A549 (cell line): ENCODE results near the gene ATP10D. TPM values are rescaled to one million over a fixed set of nuclear protein-coding genes. Genes with fewer than 3 reads are reported as not detected.
"Not testable (repeated sequence)": the region's sequence is repeated elsewhere in the genome, so short reads cannot be mapped to it uniquely, and the experiment has no call there.

Source experiments
- ATAC-seq, 2 experiments: fragments of 200-7000 bp in 1 of 2; fragments of >200 bp in 1 of 2; cut with Nextera tagmentation in 1 of 2; cut with Tn5 transposase in 1 of 2; 3 replicates each; pipeline versions ENCODE4 v1.8.0 to v1.9.1; 2018 to 2020; ENCODE audit warnings: mild to moderate bottlenecking in 1 of 2, moderate library complexity in 1 of 2
- CTCF ChIA-PET: fragments of 300-600 bp; sonication (Branson Sonifier 250); formaldehyde crosslinking; extraction: SDS; loops from one replicate; lab custom pipeline; 2021; ENCODE audit warnings: antibody characterized with exemption, inconsistent platforms; lab: Yijun Ruan, JAX
- POLR2A ChIA-PET: fragments of 350-600 bp; formaldehyde crosslinking; extraction: SDS; loops from one replicate; lab custom pipeline; 2021; ENCODE audit warnings: antibody characterized with exemption, inconsistent platforms; lab: Yijun Ruan, JAX
- DNase-seq, 2 experiments: peaks; one replicate each; pipeline versions ENCODE4 v3.0.0 to v3.0.0-alpha.2; 2011 to 2016; ENCODE audit warnings: low read depth in 1 of 2, low spot score in 1 of 2
- FAIRE-seq: peaks from 2 replicates; lab custom pipeline; 2011; peaks lifted over from hg19 to GRCh38; lab: Jason Lieb, UNC
- H3K27ac ChIP-seq, 2 experiments: fragments of >200 bp; sonication (Bioruptor Twin); formaldehyde crosslinking; 3 replicates each; pipeline ENCODE4 v1.5.1; 2016 to 2017
- H3K4me1 ChIP-seq: fragments of >200 bp; sonication (Bioruptor Twin); formaldehyde crosslinking; 3 replicates; pipeline ENCODE4 v1.6.1; 2016
- H3K4me2 ChIP-seq: fragments of >200 bp; sonication (Bioruptor Twin); formaldehyde crosslinking; 3 replicates; pipeline ENCODE4 v1.6.1; 2016
- H3K4me3 ChIP-seq: fragments of >200 bp; sonication (Bioruptor Twin); formaldehyde crosslinking; 3 replicates; pipeline ENCODE4 v1.5.1; 2016
- H3K9me3 ChIP-seq: fragments of >200 bp; sonication (Bioruptor Twin); formaldehyde crosslinking; 3 replicates; pipeline ENCODE4 v1.6.1; 2016
- BHLHE40 ChIP-seq: IDR thresholded peaks from 2 replicates; pipeline ENCODE4 v1.6.1; 2012; ENCODE audit warnings: low read depth, low read length, inconsistent platforms
- CBX2 ChIP-seq: fragments of 200-600 bp; sonication (generic); IDR thresholded peaks from 2 replicates; pipeline ENCODE4 v1.6.1; 2016; ENCODE audit warnings: low read depth, mild to moderate bottlenecking, borderline replicate concordance
- EHMT2 ChIP-seq: fragments of 200-600 bp; sonication (generic); IDR thresholded peaks from 2 replicates; pipeline ENCODE4 v1.6.1; 2016; ENCODE audit warnings: antibody characterized with exemption, low read depth, mild to moderate bottlenecking, moderate library complexity
- ELK1 ChIP-seq: fragments of 150-350 bp; IDR thresholded peaks from 2 replicates; pipeline ENCODE4 v1.6.1; 2014; ENCODE audit warnings: low read depth, mild to moderate bottlenecking, low read length
- EP300 ChIP-seq, 2 experiments: fragments of >200 bp; sonication (Bioruptor Twin); formaldehyde crosslinking; IDR thresholded peaks; 2 replicates in 1 of 2; 3 replicates in 1 of 2; pipeline ENCODE4 v1.6.1; 2016 to 2017
- FOSL2 ChIP-seq, 2 experiments: fragments of 450-650 bp in 1 of 2; fragments of >200 bp in 1 of 2; sonication (Bioruptor Twin) in 1 of 2; formaldehyde crosslinking; IDR thresholded peaks; 2 replicates each; pipeline versions ENCODE4 v1.5.0 to v1.6.1; 2016 to 2020; ENCODE audit warnings: mild to moderate bottlenecking in 1 of 2, moderate library complexity in 1 of 2
- GATA3 ChIP-seq: IDR thresholded peaks from 2 replicates; pipeline ENCODE4 v1.6.1; 2012; ENCODE audit warnings: borderline replicate concordance
- HDAC2 ChIP-seq: fragments of 200-600 bp; sonication (generic); IDR thresholded peaks from 2 replicates; pipeline ENCODE4 v1.6.1; 2016
- HMGXB4 ChIP-seq: fragments of 250-450 bp; sonication (Bioruptor Pico); IDR thresholded peaks from 2 replicates; pipeline ENCODE4 v1.5.0; 2021; ENCODE audit warnings: mild to moderate bottlenecking, moderate library complexity, borderline replicate concordance
- HOXB13 ChIP-seq: fragments of 250-450 bp; sonication (Bioruptor Pico); IDR thresholded peaks from 2 replicates; pipeline ENCODE4 v1.5.0; 2020; ENCODE audit warnings: low read depth, mild to moderate bottlenecking, moderate library complexity
- HOXB5 ChIP-seq: fragments of 250-450 bp; sonication (Bioruptor Pico); IDR thresholded peaks from 2 replicates; pipeline ENCODE4 v1.5.0; 2020; ENCODE audit warnings: mild to moderate bottlenecking, moderate library complexity
- JUN ChIP-seq, 2 experiments: fragments of >200 bp; sonication (Bioruptor Twin); formaldehyde crosslinking; IDR thresholded peaks; 2 replicates in 1 of 2; 3 replicates in 1 of 2; pipeline ENCODE4 v1.6.1; 2016 to 2017
- JUNB ChIP-seq: fragments of >200 bp; sonication (Bioruptor Twin); formaldehyde crosslinking; IDR thresholded peaks from 2 replicates; pipeline ENCODE4 v1.6.1; 2016
- MAZ ChIP-seq: fragments of 150-350 bp; IDR thresholded peaks from 2 replicates; pipeline ENCODE4 v1.6.1; 2014; ENCODE audit warnings: antibody characterized with exemption, low read depth, low read length, borderline replicate concordance
- NPAS2 ChIP-seq: fragments of 250-450 bp; sonication (Bioruptor Pico); IDR thresholded peaks from 2 replicates; pipeline ENCODE4 v1.8.0; 2022; ENCODE audit warnings: mild to moderate bottlenecking, moderate library complexity, borderline replicate concordance
- POLR2AphosphoS2 ChIP-seq: conservative IDR thresholded peaks from 2 replicates; pipeline ENCODE4 v1.6.1; 2012; ENCODE audit warnings: low read length, improper control_type of control experiment, inconsistent platforms
- RCOR1 ChIP-seq: fragments of 150-350 bp; IDR thresholded peaks from 2 replicates; pipeline ENCODE4 v1.6.1; 2014; ENCODE audit warnings: antibody characterized with exemption, low read length, low read depth
- RNF2 ChIP-seq: fragments of 200-600 bp; sonication (generic); IDR thresholded peaks from 2 replicates; pipeline ENCODE4 v1.6.1; 2016; ENCODE audit warnings: low read depth, mild to moderate bottlenecking, antibody characterized with exemption, moderate library complexity, borderline replicate concordance
- SMC3 ChIP-seq: fragments of >200 bp; sonication (Bioruptor Twin); formaldehyde crosslinking; IDR thresholded peaks from 3 replicates; pipeline ENCODE4 v1.6.1; 2018; ENCODE audit warnings: inconsistent platforms
- SREBF2 ChIP-seq: fragments of 450-650 bp; IDR thresholded peaks from 2 replicates; pipeline ENCODE4 v1.6.1; 2014; ENCODE audit warnings: mild to moderate bottlenecking, moderate library complexity
- TP53 ChIP-seq: fragments of 250-450 bp; sonication (Bioruptor Pico); IDR thresholded peaks from 2 replicates; pipeline ENCODE4 v1.5.0; 2021; ENCODE audit warnings: mild to moderate bottlenecking, moderate library complexity
- ZC3H11A ChIP-seq: fragments of 450-650 bp; IDR thresholded peaks from 2 replicates; pipeline ENCODE4 v1.6.1; 2014; ENCODE audit warnings: antibody characterized with exemption, mild to moderate bottlenecking
- ZFP36 ChIP-seq: fragments of 450-650 bp; IDR thresholded peaks from 2 replicates; pipeline ENCODE4 v1.6.1; 2014; ENCODE audit warnings: borderline replicate concordance; ENCODE audit not compliant: partially characterized antibody
- ZSCAN20 ChIP-seq: fragments of 250-450 bp; sonication (Bioruptor Pico); IDR thresholded peaks from 2 replicates; pipeline ENCODE4 v1.8.0; 2022; ENCODE audit warnings: mild to moderate bottlenecking, moderate library complexity
- WGBS: methylation state at CpG from one replicate; pipeline ENCODE4 v1.1.6; 2017; ENCODE audit errors: missing lambda C conversion rate; 5-methylcytosine and 5-hydroxymethylcytosine counted together
- polyA plus RNA-seq, 4 experiments: library from polyadenylated mRNA; depleted of rRNA in 3 of 4; stranded (reverse); fragments of >200 nt; fragmentation: RNase III in 1 of 4; extraction: RNeasy Plus Mini Kit Qiagen cat#74134 plus additional on column Dnase treatment in 1 of 4; gene quantifications; 2 replicates in 3 of 4; 3 replicates in 1 of 4; pipeline ENCODE4 v1.2.3, GENCODE V29; 2011 to 2017
- TF ChIP-seq, protein P1 (sequence below): fragments of >200 bp; sonication (Bioruptor Twin); formaldehyde crosslinking; IDR thresholded peaks from 2 replicates; pipeline ENCODE4 v1.6.1; 2016
- TF ChIP-seq, protein P2 (sequence below): fragments of >200 bp; sonication (Bioruptor Twin); formaldehyde crosslinking; IDR thresholded peaks from 3 replicates; pipeline ENCODE4 v1.6.1; 2016

The ATP10D gene
- polyA plus RNA-seq, 2 of the 4 experiments (the other 2 are of a cell fraction): 2.7 to 6.8 TPM

DNA sequence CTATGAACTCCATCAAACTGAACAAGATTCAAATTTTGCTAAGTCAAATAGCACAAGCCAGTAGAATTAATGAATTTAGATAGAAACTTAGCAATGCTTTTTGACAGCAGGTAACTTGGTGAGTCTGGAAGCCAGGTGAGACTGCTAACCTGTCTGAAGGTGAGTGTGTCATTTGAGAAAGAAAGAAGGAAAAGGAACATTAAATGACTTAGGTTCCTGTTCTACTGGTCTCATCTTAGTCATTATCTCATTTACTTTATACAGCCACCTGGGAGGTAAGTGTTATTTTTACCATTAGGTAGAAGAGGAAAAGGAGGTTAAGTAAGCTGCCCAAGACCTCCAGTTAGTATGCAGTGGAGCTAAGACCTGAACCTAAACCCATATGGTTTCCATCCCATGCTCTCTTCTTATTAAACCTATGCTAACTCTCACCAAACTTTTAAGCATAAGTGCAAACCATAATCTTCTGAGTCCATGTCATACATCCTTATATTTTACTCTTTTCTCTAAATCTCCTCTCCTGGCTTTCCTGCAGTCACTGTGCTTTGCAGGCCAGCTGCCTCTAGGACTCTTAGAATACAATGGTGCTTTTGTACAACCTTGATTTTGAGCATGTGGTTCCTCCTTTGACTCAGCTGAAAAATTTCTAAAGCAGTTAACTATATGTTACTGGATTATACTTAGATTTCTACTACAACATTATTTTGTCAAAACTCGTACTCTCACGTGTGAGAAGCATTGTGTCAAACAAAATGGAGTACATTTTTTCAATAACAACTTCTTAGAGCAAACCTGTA lies 68.5 kb downstream of the ATP10D start:
- ChIA-PET POLR2A (no interaction called here), CTCF (interaction anchor here (1.9 kb wide), 1 partner anchor 10 kb away, joined by 7 read pairs; no protein-coding TSS in a partner anchor)
- ATAC-seq: no peak
- no peak overlapping the region for H3K4me2 ChIP-seq
- no peak overlapping the region for H3K27ac ChIP-seq
- no peak for DNase-seq
- H3K4me3 ChIP-seq: no peak overlapping the region
- TF ChIP-seq ELK1 (no peak), RCOR1 (no peak), JUNB (no peak), BHLHE40 (no peak), FOSL2 (IDR thresholded peaks at IDR 0.05) (no peak), FOSL2 (CRISPR knock-in tag; IDR thresholded peaks at IDR 0.05) (no peak), ZSCAN20 (CRISPR knock-in tag) (no peak), RNF2 (no peak), ZFP36 (no peak), CBX2 (no peak), TP53 (CRISPR knock-in tag) (no peak), ZC3H11A (no peak)
- H3K9me3 ChIP-seq: no peaks in the 10 kb centered on the region
- no peak for FAIRE-seq
- H3K4me1 ChIP-seq: no peaks in the 10 kb centered on the region
- 73% methylated on average over 2 of the region's 2 CpGs for WGBS

GRCh38 chr4:47555920-47556319 lies 70.8 kb downstream of the ATP10D start:
- POLR2A ChIA-PET, H3K4me1 ChIP-seq, H3K4me3 ChIP-seq, DNase-seq, H3K27ac ChIP-seq, ATAC-seq, H3K9me3 ChIP-seq, FAIRE-seq, H3K4me2 ChIP-seq: not testable (repeated sequence)
- 74% methylated on average over 3 of the region's 3 CpGs for WGBS
- CTCF ChIA-PET: interaction anchor here (1.4 kb wide), 1 partner anchor 8 kb away, joined by 9 read pairs; no protein-coding TSS in a partner anchor

DNA sequence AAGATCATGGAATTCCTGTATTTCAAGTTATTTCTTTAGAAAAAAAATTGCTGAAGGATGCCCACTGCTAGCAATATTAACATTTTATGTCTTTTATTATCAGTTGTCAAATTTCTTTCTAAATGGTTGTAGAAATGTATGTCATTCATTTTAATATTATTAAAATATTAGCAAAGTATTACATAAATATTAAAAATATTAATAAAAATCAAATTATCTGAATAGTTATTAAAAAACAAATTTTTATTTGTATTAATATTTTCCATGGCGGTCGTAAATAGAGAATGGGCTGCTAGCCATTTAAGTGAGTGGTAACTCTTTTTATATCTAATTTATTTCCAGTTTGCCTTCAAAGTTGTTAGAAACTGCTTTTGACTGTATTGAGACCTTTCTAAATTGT lies 72.2 kb downstream of the ATP10D start:
- no peaks in the 10 kb centered on the region for H3K4me1 ChIP-seq
- 88% methylated on average over 2 of the region's 2 CpGs for WGBS
- POLR2A ChIA-PET: no interaction called here
- DNase-seq (no peak), FAIRE-seq (no peak)
- no peak overlapping the region for H3K27ac ChIP-seq
- TF ChIP-seq MAZ (no peak), CBX2 (no peak), ZSCAN20 (CRISPR knock-in tag) (no peak), GATA3 (no peak), JUN (IDR thresholded peaks at IDR 0.05) (no peak), HOXB5 (CRISPR knock-in tag) (no peak), HOXB13 (CRISPR knock-in tag) (no peak), HDAC2 (no peak)
- TF ChIP-seq, all 56 proteins: peak for 0
- no peak for ATAC-seq
- CTCF ChIA-PET: no interaction called here
- Histone ChIP-seq H3K9me3 (no peaks in the 10 kb centered on the region), H3K4me3 (no peak overlapping the region), H3K4me2 (no peak overlapping the region)

DNA sequence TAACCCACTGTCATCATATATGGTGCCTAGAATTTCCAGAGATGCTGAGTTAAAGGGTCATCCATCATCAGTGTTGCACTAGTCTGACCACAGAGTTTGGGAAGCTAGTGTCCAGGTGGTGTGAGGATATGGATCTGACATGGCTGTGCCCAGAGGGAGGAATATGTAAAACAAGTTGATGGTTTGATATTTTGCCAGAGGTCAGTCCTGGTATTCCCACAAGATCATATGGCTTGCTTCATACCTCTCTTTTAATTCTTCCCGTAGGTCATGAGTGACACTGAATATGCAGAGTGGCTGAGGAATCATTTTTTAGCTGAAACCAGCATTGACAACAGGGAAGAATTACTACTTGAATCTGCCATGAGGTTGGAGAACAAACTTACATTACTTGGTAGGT lies 75.6 kb downstream of the ATP10D start:
- no peak overlapping the region for H3K4me2 ChIP-seq
- ChIA-PET POLR2A (no interaction called here), CTCF (no interaction called here)
- ATAC-seq (no peak), FAIRE-seq (no peak), DNase-seq (no peak)
- no peak overlapping the region for H3K27ac ChIP-seq
- WGBS: 93% methylated on average over 1 of the region's 1 CpG
- peaks cover 4% of the 10 kb centered on the region; the same call in 2 of the 3 replicates for H3K4me1 ChIP-seq
- no peaks in the 10 kb centered on the region for H3K9me3 ChIP-seq
- no peak overlapping the region for H3K4me3 ChIP-seq
- TF ChIP-seq EHMT2 (no peak), CBX2 (no peak), EP300 (IDR thresholded peaks at IDR 0.05) (no peak), HMGXB4 (no peak), NPAS2 (no peak), SREBF2 (no peak), HOXB5 (CRISPR knock-in tag) (no peak), POLR2AphosphoS2 (no peak), SMC3 (no peak)
- TF ChIP-seq, protein P1, sequence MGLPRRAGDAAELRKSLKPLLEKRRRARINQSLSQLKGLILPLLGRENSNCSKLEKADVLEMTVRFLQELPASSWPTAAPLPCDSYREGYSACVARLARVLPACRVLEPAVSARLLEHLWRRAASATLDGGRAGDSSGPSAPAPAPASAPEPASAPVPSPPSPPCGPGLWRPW: no peak
- TF ChIP-seq, protein P2, sequence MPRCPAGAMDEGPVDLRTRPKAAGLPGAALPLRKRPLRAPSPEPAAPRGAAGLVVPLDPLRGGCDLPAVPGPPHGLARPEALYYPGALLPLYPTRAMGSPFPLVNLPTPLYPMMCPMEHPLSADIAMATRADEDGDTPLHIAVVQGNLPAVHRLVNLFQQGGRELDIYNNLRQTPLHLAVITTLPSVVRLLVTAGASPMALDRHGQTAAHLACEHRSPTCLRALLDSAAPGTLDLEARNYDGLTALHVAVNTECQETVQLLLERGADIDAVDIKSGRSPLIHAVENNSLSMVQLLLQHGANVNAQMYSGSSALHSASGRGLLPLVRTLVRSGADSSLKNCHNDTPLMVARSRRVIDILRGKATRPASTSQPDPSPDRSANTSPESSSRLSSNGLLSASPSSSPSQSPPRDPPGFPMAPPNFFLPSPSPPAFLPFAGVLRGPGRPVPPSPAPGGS: no peak
